H1 (cell line): ENCODE data around the gene RDH11. TPM values are rescaled to one million over a fixed set of nuclear protein-coding genes. Genes with fewer than 3 reads are reported as not detected.

Experiments used
- CTCF ChIA-PET: fragments of 300-600 bp; sonication (Branson Sonifier 250); formaldehyde crosslinking; loops from one replicate; lab custom pipeline; 2021; ENCODE audit not compliant: partially characterized antibody; lab: Charles Lee
- POLR2A ChIA-PET: fragments of 300-600 bp; sonication (Branson Sonifier 250); formaldehyde crosslinking; loops from one replicate; lab custom pipeline; 2021; ENCODE audit warnings: inconsistent platforms; ENCODE audit not compliant: partially characterized antibody; lab: Charles Lee
- DNase-seq, 2 experiments: peaks; one replicate each; pipeline versions ENCODE4 v3.0.0 to v3.0.0-alpha.2; 2010 to 2022; ENCODE audit warnings: low spot score in 2 of 2, low read depth in 1 of 2, mixed read lengths in 1 of 2
- FAIRE-seq: peaks from 2 replicates; lab custom pipeline; 2011; peaks lifted over from hg19 to GRCh38; lab: Jason Lieb, UNC
- H2AFZ ChIP-seq: 2 replicates; pipeline ENCODE4 v1.8.1; 2012; ENCODE audit warnings: low read length, inconsistent platforms
- H2AK5ac ChIP-seq: 2 replicates; pipeline ENCODE4 v1.6.1; 2013; ENCODE audit warnings: low read depth, low read length
- H2BK120ac ChIP-seq: replicated peaks from 2 replicates; pipeline ENCODE3; 2013; ENCODE audit warnings: low read depth, low read length, inconsistent platforms
- H2BK12ac ChIP-seq: 2 replicates; pipeline ENCODE4 v1.6.1; 2013; ENCODE audit warnings: low read depth, low read length
- H2BK15ac ChIP-seq: 2 replicates; pipeline ENCODE4 v1.6.1; 2013; ENCODE audit warnings: low read length
- H2BK20ac ChIP-seq: 2 replicates; pipeline ENCODE4 v1.6.1; 2013; ENCODE audit warnings: low read length
- H2BK5ac ChIP-seq: 2 replicates; pipeline ENCODE4 v1.6.1; 2013; ENCODE audit warnings: low read depth, low read length
- H3K14ac ChIP-seq: 2 replicates; pipeline ENCODE4 v1.6.1; 2013; ENCODE audit warnings: inconsistent platforms; ENCODE audit not compliant: insufficient read length
- H3K18ac ChIP-seq: 2 replicates; pipeline ENCODE4 v1.6.1; 2013; ENCODE audit warnings: low read length; ENCODE audit errors: extremely low read depth
- H3K23ac ChIP-seq: 2 replicates; pipeline ENCODE4 v1.6.1; 2013; ENCODE audit warnings: inconsistent platforms; ENCODE audit not compliant: insufficient read length
- H3K23me2 ChIP-seq: 2 replicates; pipeline ENCODE4 v1.6.1; 2013; ENCODE audit warnings: low read depth, low read length
- H3K27ac ChIP-seq: 2 replicates; pipeline ENCODE4 v1.6.1; 2011; ENCODE audit warnings: low read depth, low read length, inconsistent platforms
- H3K27me3 ChIP-seq, 4 experiments: replicated peaks in 1 of 4; 1 replicate in 1 of 4; 2 replicates in 3 of 4; pipeline versions ENCODE4 v1.6.1 to v1.8.1; 2011 to 2013; ENCODE audit warnings: low read length in 3 of 4, mild to moderate bottlenecking in 3 of 4, inconsistent platforms in 2 of 4, mixed read lengths in 2 of 4, moderate library complexity in 1 of 4; ENCODE audit not compliant: control insufficient read depth in 3 of 4, insufficient read depth in 3 of 4; ENCODE audit errors: extremely low read depth in 1 of 4
- H3K36me3 ChIP-seq, 4 experiments: 2 replicates each; pipeline versions ENCODE4 v1.6.1 to v1.8.1; 2011 to 2013; ENCODE audit warnings: mild to moderate bottlenecking in 4 of 4, low read length in 3 of 4, moderate library complexity in 2 of 4, control low read depth in 1 of 4, inconsistent platforms in 1 of 4; ENCODE audit not compliant: insufficient read depth in 4 of 4, control insufficient read depth in 2 of 4
- H3K4ac ChIP-seq: replicated peaks from 2 replicates; pipeline ENCODE3; 2013; ENCODE audit warnings: low read length, low read depth, mixed read lengths, inconsistent platforms; ENCODE audit not compliant: insufficient read length
- H3K4me1 ChIP-seq, 4 experiments: replicated peaks in 1 of 4; 1 replicate in 1 of 4; 2 replicates in 3 of 4; pipeline versions ENCODE4 v1.6.1 to v1.8.1; 2011 to 2013; ENCODE audit warnings: low read length in 3 of 4, inconsistent platforms in 2 of 4, mixed read lengths in 1 of 4; ENCODE audit not compliant: insufficient read depth in 4 of 4, control insufficient read depth in 3 of 4
- H3K4me2 ChIP-seq, 2 experiments: 2 replicates each; pipeline versions ENCODE4 v1.6.1 to v1.8.1; 2011 to 2013; ENCODE audit warnings: low read depth in 2 of 2, low read length in 2 of 2, control low read depth in 1 of 2, inconsistent platforms in 1 of 2, mild to moderate bottlenecking in 1 of 2; ENCODE audit not compliant: insufficient read depth in 1 of 2
- H3K4me3 ChIP-seq, 4 experiments: fragments of 200-600, 300-600 bp in 1 of 4; sonication (generic), shearing (Covaris generic), sonication (Bioruptor Twin) in 1 of 4; 2 replicates each; pipeline versions ENCODE4 v1.5.1 to v1.8.1; 2011 to 2016; ENCODE audit warnings: low read length in 4 of 4, low read depth in 3 of 4, control low read depth in 2 of 4, inconsistent platforms in 2 of 4, mild to moderate bottlenecking in 2 of 4, mixed read lengths in 1 of 4, moderate library complexity in 1 of 4; ENCODE audit not compliant: insufficient read depth in 2 of 4; ENCODE audit errors: extremely low read depth in 1 of 4
- H3K56ac ChIP-seq: replicated peaks from 2 replicates; pipeline ENCODE3; 2013; ENCODE audit warnings: low read depth, mild to moderate bottlenecking, mixed read lengths, low read length, inconsistent platforms; ENCODE audit not compliant: insufficient read length
- H3K79me1 ChIP-seq: 2 replicates; pipeline ENCODE4 v1.6.1; 2013; ENCODE audit warnings: low read depth, low read length, control low read depth
- H3K79me2 ChIP-seq, 2 experiments: 2 replicates each; pipeline versions ENCODE4 v1.6.1 to v1.8.1; 2012 to 2013; ENCODE audit warnings: low read length in 2 of 2, mild to moderate bottlenecking in 2 of 2, inconsistent platforms in 1 of 2; ENCODE audit not compliant: insufficient read depth in 2 of 2, control insufficient read depth in 1 of 2
- H3K9ac ChIP-seq, 4 experiments: replicated peaks in 1 of 4; 1 replicate in 1 of 4; 2 replicates in 3 of 4; pipeline versions ENCODE4 v1.6.1 to v1.8.1; 2011 to 2013; ENCODE audit warnings: low read depth in 3 of 4, low read length in 3 of 4, control low read depth in 2 of 4, mild to moderate bottlenecking in 2 of 4, moderate library complexity in 2 of 4, inconsistent platforms in 1 of 4; ENCODE audit errors: extremely low read depth in 1 of 4
- H3K9me3 ChIP-seq, 2 experiments: 2 replicates each; pipeline versions ENCODE4 v1.6.1 to v1.8.1; 2012 to 2013; ENCODE audit warnings: mild to moderate bottlenecking in 2 of 2, moderate library complexity in 2 of 2, control low read depth in 1 of 2, inconsistent platforms in 1 of 2, low read depth in 1 of 2, low read length in 1 of 2, mixed read lengths in 1 of 2; ENCODE audit not compliant: insufficient read depth in 2 of 2
- H4K20me1 ChIP-seq, 2 experiments: replicated peaks in 1 of 2; 2 replicates each; pipeline versions ENCODE3 to v1.8.1; 2011 to 2013; ENCODE audit warnings: inconsistent platforms in 2 of 2, low read length in 2 of 2, mild to moderate bottlenecking in 1 of 2; ENCODE audit not compliant: insufficient read depth in 2 of 2, control insufficient read depth in 1 of 2
- H4K5ac ChIP-seq: 2 replicates; pipeline ENCODE4 v1.6.1; 2013; ENCODE audit warnings: low read length, low read depth, mixed read lengths, inconsistent platforms; ENCODE audit not compliant: insufficient read length
- H4K8ac ChIP-seq: 2 replicates; pipeline ENCODE4 v1.8.0; 2013; ENCODE audit warnings: mild to moderate bottlenecking, moderate library complexity, low read length, inconsistent platforms; ENCODE audit not compliant: insufficient read depth; ENCODE audit errors: extremely low read depth
- H4K91ac ChIP-seq: replicated peaks from 2 replicates; pipeline ENCODE3; 2013; ENCODE audit warnings: low read length, mixed read lengths, inconsistent platforms; ENCODE audit not compliant: insufficient read length
- EP300 ChIP-seq, 2 experiments: IDR thresholded peaks; 1 replicate in 1 of 2; 2 replicates in 1 of 2; pipeline ENCODE4 v1.6.1; 2011 to 2012; ENCODE audit warnings: low read depth in 2 of 2, low read length in 2 of 2, mild to moderate bottlenecking in 2 of 2, borderline replicate concordance in 1 of 2, inconsistent platforms in 1 of 2, moderate library complexity in 1 of 2
- HDAC2 ChIP-seq, 2 experiments: fragments of 300-600 bp in 1 of 2; sonication (generic) in 1 of 2; IDR thresholded peaks; 2 replicates each; pipeline ENCODE4 v1.6.1; 2011 to 2012; ENCODE audit warnings: low read depth in 2 of 2, low read length in 2 of 2, mild to moderate bottlenecking in 2 of 2, moderate library complexity in 2 of 2, borderline replicate concordance in 1 of 2, inconsistent platforms in 1 of 2
- POU5F1 ChIP-seq: IDR thresholded peaks from 2 replicates; pipeline ENCODE4 v1.6.1; 2011; ENCODE audit warnings: low read depth, mild to moderate bottlenecking, low read length, moderate library complexity
- WGBS, 2 experiments: shearing (Covaris generic) in 1 of 2; methylation state at CpG; one replicate each; pipeline versions ENCODE4 v1.1.6 to v1.1.7; 2013 to 2015; ENCODE audit warnings: low lambda C conversion rate in 2 of 2, mixed read lengths in 2 of 2, inconsistent platforms in 1 of 2, low coverage in 1 of 2, missing lambda C conversion rate in 1 of 2; ENCODE audit not compliant: insufficient replicate concordance in 2 of 2, insufficient coverage in 1 of 2, insufficient read length in 1 of 2; ENCODE audit errors: extremely low coverage in 1 of 2, missing lambda C conversion rate in 1 of 2; 5-methylcytosine and 5-hydroxymethylcytosine counted together
- polyA plus RNA-seq, 7 experiments: library from polyadenylated mRNA; depleted of rRNA in 3 of 7; stranded (reverse) in 5 of 7; unstranded in 2 of 7; fragments of >200 nt in 5 of 7; fragments of 200-250 nt in 2 of 7; gene quantifications; 1 replicate in 5 of 7; 2 replicates in 1 of 7; 4 replicates in 1 of 7; pipeline versions ENCODE4 v1.2.1 to v1.2.3, GENCODE V29; 2011 to 2013; ENCODE audit warnings: missing spikeins in 2 of 7, mixed read lengths in 2 of 7
- total RNA-seq: library from RNA; stranded (reverse); fragmentation: NEBNext Ultra II Directional; extraction: Animal tissue kit (Norgen Biotek cat#: 25700); gene quantifications from 2 replicates; pipeline ENCODE4 v1.2.1, GENCODE V29; 2021

The RDH11 gene
- total and polyA plus RNA-seq, 2 of the 8 experiments (the other 6 are each of a cell fraction or from before 2014, with no cell fraction given): 104 to 117 TPM

- Histone ChIP-seq H3K4me1 (no peaks in the 10 kb centered on the region), H3K23me2 (no peaks in the 10 kb centered on the region), H3K14ac (no peak overlapping the region), H3K9ac (no peak overlapping the region), H3K9me3 (peaks cover 6 to 9% of the 10 kb centered on the region in 2 experiments; a peak in 2 of 4 replicates), H2BK5ac (no peak overlapping the region), H2BK20ac (no peak overlapping the region), H3K36me3 (no peaks in the 10 kb centered on the region), H2BK15ac (no peak overlapping the region), H3K18ac (no peak overlapping the region), H3K4me2 (no peak overlapping the region), H4K8ac (no peak overlapping the region), H3K79me2 (no peaks in the 10 kb centered on the region), H3K27ac (no peak overlapping the region), H4K20me1 (no peaks in the 10 kb centered on the region), H2AFZ (no peak overlapping the region), H3K4me3 (no peak overlapping the region), H3K79me1 (no peaks in the 10 kb centered on the region), H3K23ac (no peak overlapping the region), H4K91ac (no peak overlapping the region), H2BK120ac (no peak overlapping the region), H2BK12ac (no peak overlapping the region), H4K5ac (no peak overlapping the region), H3K27me3 (no peaks in the 10 kb centered on the region), H3K4ac (no peak overlapping the region), H2AK5ac (no peak overlapping the region), H3K56ac (no peak overlapping the region)
- FAIRE-seq: peak; percentile 24
- 68% methylated on average over 3 of the region's 3 CpGs; no CpG with 5 or more reads in 1 of the 2 experiments for WGBS, 2 experiments
- ChIA-PET POLR2A (interaction anchor here (0.8 to 2.5 kb wide), 4 partner anchors 9 to 163 kb away, joined by 3 to 13 read pairs (median 5); partner anchors contain the start of gene RDH11), CTCF (interaction anchor here (0.6 to 6.7 kb wide), 56 partner anchors 9 to 1213 kb away, joined by 3 to 147 read pairs (median 4); partner anchors contain the start of genes ARG2, ATP6V1D, EIF2S1 and PIGH)
- DNase-seq: no peak
- TF ChIP-seq HDAC2 (IDR thresholded peaks at IDR 0.05; ENCODE audit: borderline replicate concordance in 1 of 2, low read depth in 2 of 2, low read length in 2 of 2) (no peak), POU5F1 (no peak), EP300 (IDR thresholded peaks at IDR 0.05; ENCODE audit: borderline replicate concordance in 1 of 2, low read depth in 2 of 2, low read length in 2 of 2) (no peak)
These were observed 8.4 kb upstream of the RDH11 start for GRCh38 chr14:67703997-67704396.
